HCT116 (cell line): ENCODE results near the gene NEURL4.

Experiments used
- CBX3 ChIP-seq: IDR thresholded peaks from 2 replicates; pipeline ENCODE4 v1.6.1; 2012; ENCODE audit warnings: low read depth
- ELF1 ChIP-seq: IDR thresholded peaks from 2 replicates; pipeline ENCODE4 v1.6.1; 2012; ENCODE audit warnings: low read depth, borderline replicate concordance
- EZH2phosphoT487 ChIP-seq: fragments of 200-600 bp; IDR thresholded peaks from 2 replicates; pipeline ENCODE4 v1.6.1; 2018; ENCODE audit warnings: antibody characterized with exemption, borderline replicate concordance
- JUND ChIP-seq: IDR thresholded peaks from 2 replicates; pipeline ENCODE4 v1.6.1; 2012
- POLR2A ChIP-seq: IDR thresholded peaks from 2 replicates; pipeline ENCODE4 v1.7.0; 2011; ENCODE audit warnings: borderline replicate concordance; ENCODE audit not compliant: insufficient read depth, insufficient read length; ENCODE audit errors: extremely low read depth
- POLR2AphosphoS5 ChIP-seq: IDR thresholded peaks from 2 replicates; pipeline ENCODE4 v1.6.1; 2011; ENCODE audit warnings: mild to moderate bottlenecking, low read depth, low read length, moderate library complexity
- RAD21 ChIP-seq: IDR thresholded peaks from 2 replicates; pipeline ENCODE4 v1.6.1; 2012; ENCODE audit warnings: low read depth, mild to moderate bottlenecking
- SIN3A ChIP-seq: IDR thresholded peaks from 2 replicates; pipeline ENCODE4 v1.6.1; 2012; ENCODE audit warnings: low read depth
- TCF7L2 ChIP-seq: IDR thresholded peaks from 2 replicates; pipeline ENCODE4 v1.7.0; 2011; ENCODE audit warnings: borderline replicate concordance, inconsistent platforms; ENCODE audit not compliant: insufficient read depth, insufficient read length; ENCODE audit errors: extremely low read depth
- ZNF274 ChIP-seq: fragments of 200-500 bp; sonication (Bioruptor generic); IDR thresholded peaks from 2 replicates; pipeline ENCODE4 v1.6.1; 2014; ENCODE audit warnings: mild to moderate bottlenecking, low read depth, low read length, inconsistent platforms
- TF ChIP-seq, protein P1 (sequence below), 3 experiments: fragments of 200-600 bp in 1 of 3; sonication (generic) in 1 of 3; IDR thresholded peaks in 2 of 3; conservative IDR thresholded peaks in 1 of 3; 2 replicates each; pipeline ENCODE4 v1.5.1; 2012 to 2017; ENCODE audit warnings: low read depth in 2 of 3, low read length in 2 of 3, antibody characterized with exemption in 1 of 3, borderline replicate concordance in 1 of 3, control low read depth in 1 of 3, mild to moderate bottlenecking in 1 of 3, mixed read lengths in 1 of 3, mixed run types in 1 of 3, moderate library complexity in 1 of 3; ENCODE audit not compliant: insufficient read depth in 1 of 3
- TF ChIP-seq, protein P2 (sequence below): IDR thresholded peaks from 2 replicates; pipeline ENCODE4 v1.6.1; 2011; ENCODE audit warnings: mild to moderate bottlenecking, low read length, moderate library complexity; ENCODE audit not compliant: insufficient replicate concordance; ENCODE audit errors: extremely low read depth
- TF ChIP-seq, protein P3 (sequence below): IDR thresholded peaks from 2 replicates; pipeline ENCODE4 v1.6.1; 2012

DNA sequence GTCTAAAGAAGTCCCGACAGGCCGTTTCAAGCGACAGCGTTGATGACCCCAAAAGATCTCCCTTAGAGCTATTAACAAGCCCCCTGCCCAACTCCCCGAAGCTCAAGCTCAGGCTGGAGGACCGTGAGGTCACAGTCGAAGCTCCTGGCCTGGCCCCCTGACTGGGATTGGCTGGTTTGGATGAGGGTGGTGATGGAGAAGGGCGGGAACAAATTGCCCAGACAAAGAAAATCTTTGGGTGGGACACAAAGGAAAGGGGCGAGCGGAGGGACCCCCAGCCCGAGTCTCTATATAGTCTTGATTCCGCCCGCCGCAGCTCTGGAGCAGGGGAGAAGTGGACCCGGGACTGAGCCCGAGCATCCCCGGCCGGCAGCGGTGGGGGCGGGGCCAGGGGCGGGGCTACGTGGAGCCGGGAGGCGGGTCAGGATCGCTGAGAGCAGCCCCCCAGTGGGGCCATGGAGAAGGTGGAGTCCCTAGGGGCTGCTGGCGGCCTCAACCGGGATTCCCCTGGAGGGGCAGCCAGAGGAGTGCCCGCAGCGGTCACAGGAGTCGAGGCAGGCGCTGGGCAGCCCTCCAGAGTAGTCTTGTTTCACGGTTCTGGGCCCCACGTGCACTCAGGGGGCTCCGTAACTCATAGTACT is 982 bp upstream of the NEURL4 start:
- TF ChIP-seq TCF7L2 (no peak), SIN3A (no peak), CBX3 (no peak), POLR2A (no peak), ZNF274 (no peak), POLR2AphosphoS5 (no peak), ELF1 (no peak), EZH2phosphoT487 (no peak), JUND (no peak), RAD21 (no peak)
- TF ChIP-seq, protein P1, sequence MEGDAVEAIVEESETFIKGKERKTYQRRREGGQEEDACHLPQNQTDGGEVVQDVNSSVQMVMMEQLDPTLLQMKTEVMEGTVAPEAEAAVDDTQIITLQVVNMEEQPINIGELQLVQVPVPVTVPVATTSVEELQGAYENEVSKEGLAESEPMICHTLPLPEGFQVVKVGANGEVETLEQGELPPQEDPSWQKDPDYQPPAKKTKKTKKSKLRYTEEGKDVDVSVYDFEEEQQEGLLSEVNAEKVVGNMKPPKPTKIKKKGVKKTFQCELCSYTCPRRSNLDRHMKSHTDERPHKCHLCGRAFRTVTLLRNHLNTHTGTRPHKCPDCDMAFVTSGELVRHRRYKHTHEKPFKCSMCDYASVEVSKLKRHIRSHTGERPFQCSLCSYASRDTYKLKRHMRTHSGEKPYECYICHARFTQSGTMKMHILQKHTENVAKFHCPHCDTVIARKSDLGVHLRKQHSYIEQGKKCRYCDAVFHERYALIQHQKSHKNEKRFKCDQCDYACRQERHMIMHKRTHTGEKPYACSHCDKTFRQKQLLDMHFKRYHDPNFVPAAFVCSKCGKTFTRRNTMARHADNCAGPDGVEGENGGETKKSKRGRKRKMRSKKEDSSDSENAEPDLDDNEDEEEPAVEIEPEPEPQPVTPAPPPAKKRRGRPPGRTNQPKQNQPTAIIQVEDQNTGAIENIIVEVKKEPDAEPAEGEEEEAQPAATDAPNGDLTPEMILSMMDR (IDR thresholded peaks at IDR 0.05 in 2 of 3, conservative IDR thresholded peaks at IDR 0.05 in 1 of 3; ENCODE audit: borderline replicate concordance in 1 of 3, insufficient read depth in 1 of 3, low read depth in 2 of 3, low read length in 2 of 3): no peak
- TF ChIP-seq, protein P2, sequence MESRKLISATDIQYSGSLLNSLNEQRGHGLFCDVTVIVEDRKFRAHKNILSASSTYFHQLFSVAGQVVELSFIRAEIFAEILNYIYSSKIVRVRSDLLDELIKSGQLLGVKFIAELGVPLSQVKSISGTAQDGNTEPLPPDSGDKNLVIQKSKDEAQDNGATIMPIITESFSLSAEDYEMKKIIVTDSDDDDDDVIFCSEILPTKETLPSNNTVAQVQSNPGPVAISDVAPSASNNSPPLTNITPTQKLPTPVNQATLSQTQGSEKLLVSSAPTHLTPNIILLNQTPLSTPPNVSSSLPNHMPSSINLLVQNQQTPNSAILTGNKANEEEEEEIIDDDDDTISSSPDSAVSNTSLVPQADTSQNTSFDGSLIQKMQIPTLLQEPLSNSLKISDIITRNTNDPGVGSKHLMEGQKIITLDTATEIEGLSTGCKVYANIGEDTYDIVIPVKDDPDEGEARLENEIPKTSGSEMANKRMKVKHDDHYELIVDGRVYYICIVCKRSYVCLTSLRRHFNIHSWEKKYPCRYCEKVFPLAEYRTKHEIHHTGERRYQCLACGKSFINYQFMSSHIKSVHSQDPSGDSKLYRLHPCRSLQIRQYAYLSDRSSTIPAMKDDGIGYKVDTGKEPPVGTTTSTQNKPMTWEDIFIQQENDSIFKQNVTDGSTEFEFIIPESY: no peak
- TF ChIP-seq, protein P3, sequence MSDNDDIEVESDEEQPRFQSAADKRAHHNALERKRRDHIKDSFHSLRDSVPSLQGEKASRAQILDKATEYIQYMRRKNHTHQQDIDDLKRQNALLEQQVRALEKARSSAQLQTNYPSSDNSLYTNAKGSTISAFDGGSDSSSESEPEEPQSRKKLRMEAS: no peak
